Liver (tissue), 3 donors: ENCODE data around the gene GATA2.

Experiments used
- CTCF ChIP-seq: fragments of 150-350 bp; IDR thresholded peaks from 2 replicates; pipeline ENCODE4 v1.5.1; 2017; ENCODE audit warnings: improper control_type of control experiment, low read depth, low read length; ENCODE audit not compliant: missing input control
- FOXA1 ChIP-seq: IDR thresholded peaks from 2 replicates; pipeline ENCODE4 v1.6.1; 2016; ENCODE audit warnings: antibody characterized with exemption
- FOXA2 ChIP-seq: IDR thresholded peaks from 2 replicates; pipeline ENCODE4 v1.6.1; 2016; ENCODE audit warnings: antibody characterized with exemption
- JUND ChIP-seq, 2 donors: IDR thresholded peaks; 2 replicates each; pipeline ENCODE4 v1.6.1; 2016; ENCODE audit warnings: antibody characterized with exemption in 2 of 2
- TAF1 ChIP-seq: conservative IDR thresholded peaks from 2 replicates; pipeline ENCODE4 v1.6.1; 2016; ENCODE audit warnings: antibody characterized with exemption, mild to moderate bottlenecking
- YY1 ChIP-seq: IDR thresholded peaks from 2 replicates; pipeline ENCODE4 v1.6.1; 2016; ENCODE audit warnings: antibody characterized with exemption, mild to moderate bottlenecking
- donor health status: healthy.
- donor health status: healthy.

DNA sequence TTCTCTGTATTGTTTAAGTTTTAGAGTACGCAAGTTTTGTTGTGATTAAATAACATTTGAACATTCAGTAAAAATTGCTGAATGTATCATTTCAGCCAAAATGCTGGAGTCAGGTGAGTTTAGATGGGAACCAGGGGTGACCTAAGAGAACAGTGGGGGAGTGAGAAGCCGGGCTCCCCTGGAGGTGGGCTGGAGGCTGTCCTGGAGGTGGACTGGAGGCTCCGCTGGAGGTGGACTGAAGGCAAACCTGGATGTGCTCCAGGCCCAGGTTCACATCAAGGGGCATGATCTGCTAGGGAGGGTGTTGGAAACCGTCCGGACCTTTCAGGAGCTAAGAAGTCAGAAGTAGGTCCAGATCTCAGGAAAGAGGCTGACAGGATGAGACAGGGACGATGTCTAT, 50.1 kb downstream of the GATA2 start:
- TF ChIP-seq YY1 (no peak), FOXA1 (no peak), CTCF (no peak), FOXA2 (no peak), TAF1 (no peak), JUND (IDR thresholded peaks at IDR 0.05) (no peak)
